GM23338 (cell line): ENCODE measurements around the gene UBXN7. TPM values are rescaled to one million over a fixed set of nuclear protein-coding genes. Genes with fewer than 3 reads are reported as not detected.

Experiments used
- ATAC-seq: fragments of 200-7000 bp; cut with Tn5 transposase; 3 replicates; pipeline ENCODE4 v1.9.1; 2020
- DNase-seq: peaks from one replicate; pipeline ENCODE4 v3.0.0-alpha.2; 2015; ENCODE audit warnings: low spot score
- H2AFZ ChIP-seq: fragments of 200-600 bp; sonication (generic); 2 replicates; pipeline ENCODE4 v1.8.0; 2016; ENCODE audit warnings: antibody characterized with exemption, mild to moderate bottlenecking, moderate library complexity
- H3F3A ChIP-seq: fragments of 200-600 bp; sonication (generic); replicated peaks from 2 replicates; pipeline ENCODE4 v1.8.0; 2017; ENCODE audit warnings: antibody characterized with exemption, mixed run types, low read depth
- H3K27ac ChIP-seq: fragments of 200-600 bp; sonication (generic); 2 replicates; pipeline ENCODE4 v1.6.1; 2016; ENCODE audit warnings: low read depth
- H3K27me3 ChIP-seq: fragments of 200-600 bp; sonication (generic); 2 replicates; pipeline ENCODE4 v1.8.0; 2016; ENCODE audit warnings: mild to moderate bottlenecking, mixed run types, moderate library complexity; ENCODE audit not compliant: insufficient read depth
- H3K36me3 ChIP-seq: fragments of 200-600 bp; sonication (generic); 2 replicates; pipeline ENCODE4 v1.8.0; 2016; ENCODE audit warnings: mild to moderate bottlenecking; ENCODE audit not compliant: insufficient read depth
- H3K4me1 ChIP-seq: fragments of 200-600 bp; sonication (generic); 2 replicates; pipeline ENCODE4 v1.8.0; 2016; ENCODE audit warnings: mild to moderate bottlenecking, moderate library complexity; ENCODE audit not compliant: insufficient read depth
- H3K4me2 ChIP-seq: fragments of 200-600 bp; sonication (generic); 2 replicates; pipeline ENCODE4 v1.7.1; 2017; ENCODE audit warnings: mixed run types
- H3K4me3 ChIP-seq: fragments of 200-600 bp; sonication (generic); 2 replicates; pipeline ENCODE4 v1.6.1; 2016; ENCODE audit warnings: mixed run types
- H3K79me2 ChIP-seq: fragments of 200-600 bp; sonication (generic); replicated peaks from 2 replicates; pipeline ENCODE4 v1.8.0; 2017; ENCODE audit warnings: mild to moderate bottlenecking; ENCODE audit not compliant: insufficient read depth
- H3K9me2 ChIP-seq: fragments of 200-600 bp; sonication (generic); 2 replicates; pipeline ENCODE4 v1.8.0; 2017; ENCODE audit not compliant: insufficient read depth
- H4K20me1 ChIP-seq: fragments of 200-600 bp; sonication (generic); replicated peaks from 2 replicates; pipeline ENCODE4 v1.8.0; 2017; ENCODE audit warnings: mild to moderate bottlenecking; ENCODE audit not compliant: insufficient read depth
- H3K27ac Mint-ChIP-seq: 2 replicates; pipeline ENCODE4 v1.8.0; 2020; ENCODE audit warnings: inconsistent platforms, mild to moderate bottlenecking, moderate library complexity, mixed read lengths
- H3K27me3 Mint-ChIP-seq: 3 replicates; pipeline ENCODE4 v1.8.0; 2022; ENCODE audit warnings: low read depth, mild to moderate bottlenecking, moderate library complexity, mixed read lengths, inconsistent platforms; ENCODE audit not compliant: insufficient read depth, poor library complexity
- H3K36me3 Mint-ChIP-seq: 3 replicates; pipeline ENCODE4 v1.8.0; 2021; ENCODE audit warnings: low read depth, mild to moderate bottlenecking, inconsistent platforms, moderate library complexity, mixed read lengths
- H3K4me1 Mint-ChIP-seq: 3 replicates; pipeline ENCODE4 v1.8.0; 2020; ENCODE audit warnings: mild to moderate bottlenecking, inconsistent platforms, mixed read lengths
- H3K4me3 Mint-ChIP-seq: 3 replicates; pipeline ENCODE4 v1.8.0; 2021; ENCODE audit warnings: moderate library complexity, mild to moderate bottlenecking, inconsistent platforms, mixed read lengths
- H3K9me3 Mint-ChIP-seq: 3 replicates; pipeline ENCODE4 v1.8.0; 2020; ENCODE audit warnings: moderate library complexity, mild to moderate bottlenecking, inconsistent platforms, mixed read lengths
- CREB1 ChIP-seq: fragments of 250-450 bp; sonication (Bioruptor Pico); IDR thresholded peaks from 2 replicates; pipeline ENCODE4 v1.5.0; 2020; ENCODE audit warnings: low read depth, mild to moderate bottlenecking, moderate library complexity
- EZH2 ChIP-seq: fragments of 200-600 bp; sonication (generic); IDR thresholded peaks from one replicate; pipeline ENCODE4 v1.8.0; 2017; ENCODE audit warnings: antibody characterized with exemption, mild to moderate bottlenecking, low read depth; ENCODE audit not compliant: unreplicated experiment
- EZH2phosphoT487 ChIP-seq: fragments of 200-600 bp; sonication (generic); IDR thresholded peaks from one replicate; pipeline ENCODE4 v1.8.1; 2018; ENCODE audit warnings: antibody characterized with exemption; ENCODE audit not compliant: unreplicated experiment
- JUNB ChIP-seq: IDR thresholded peaks from one replicate; pipeline ENCODE4 v1.6.1; 2016; ENCODE audit warnings: antibody characterized with exemption; ENCODE audit not compliant: unreplicated experiment
- NANOG ChIP-seq: IDR thresholded peaks from 2 replicates; pipeline ENCODE4 v1.6.1; 2016; ENCODE audit warnings: antibody characterized with exemption, borderline replicate concordance
- POLR2AphosphoS5 ChIP-seq: IDR thresholded peaks from 2 replicates; pipeline ENCODE4 v1.6.1; 2016; ENCODE audit warnings: antibody characterized with exemption, low read depth
- STAT1 ChIP-seq: IDR thresholded peaks from one replicate; pipeline ENCODE4 v1.6.1; 2016; ENCODE audit warnings: antibody characterized with exemption; ENCODE audit not compliant: unreplicated experiment
- ZNF114 ChIP-seq: fragments of 250-450 bp; sonication (Bioruptor Pico); IDR thresholded peaks from 2 replicates; pipeline ENCODE4 v1.5.0; 2020; ENCODE audit warnings: mild to moderate bottlenecking, moderate library complexity
- ZNF331 ChIP-seq: fragments of 250-450 bp; sonication (Bioruptor Pico); IDR thresholded peaks from 2 replicates; pipeline ENCODE4 v1.5.0; 2020; ENCODE audit warnings: low read depth, mild to moderate bottlenecking, moderate library complexity
- polyA plus RNA-seq: library from polyadenylated mRNA; unstranded; fragments of >200 nt; fragmentation: Nextera tagmentation; extraction: Ambion mirVana; gene quantifications from 2 replicates; pipeline ENCODE4 v1.2.1, GENCODE V29; 2016
- total RNA-seq: library from RNA; depleted of rRNA; stranded (reverse); fragments of >200 nt; shearing (Covaris generic); gene quantifications from 2 replicates; pipeline ENCODE4 v1.2.3, GENCODE V29; 2014
- TF ChIP-seq, protein P1 (sequence below), 2 experiments: fragments of 200-600 bp in 1 of 2; sonication (generic) in 1 of 2; conservative IDR thresholded peaks; 2 replicates each; pipeline versions ENCODE4 v1.5.1 to v1.6.1; 2016 to 2017; ENCODE audit warnings: antibody characterized with exemption in 2 of 2, low read depth in 2 of 2, mild to moderate bottlenecking in 2 of 2, moderate library complexity in 1 of 2
- TF ChIP-seq, protein P2 (sequence below): IDR thresholded peaks from one replicate; pipeline ENCODE4 v1.6.1; 2018; ENCODE audit warnings: antibody characterized with exemption; ENCODE audit not compliant: unreplicated experiment
- TF ChIP-seq, protein P3 (sequence below): fragments of 250-450 bp; sonication (Bioruptor Pico); IDR thresholded peaks from 2 replicates; pipeline ENCODE4 v1.5.0; 2020; ENCODE audit warnings: mild to moderate bottlenecking, moderate library complexity
- TF ChIP-seq, protein P4 (sequence below): IDR thresholded peaks from 2 replicates; pipeline ENCODE4 v1.6.1; 2016; ENCODE audit warnings: antibody characterized with exemption

UBXN7 gene
- total and polyA plus RNA-seq, 2 experiments from 2014 or later, result 37.9 to 46.2 TPM

DNA sequence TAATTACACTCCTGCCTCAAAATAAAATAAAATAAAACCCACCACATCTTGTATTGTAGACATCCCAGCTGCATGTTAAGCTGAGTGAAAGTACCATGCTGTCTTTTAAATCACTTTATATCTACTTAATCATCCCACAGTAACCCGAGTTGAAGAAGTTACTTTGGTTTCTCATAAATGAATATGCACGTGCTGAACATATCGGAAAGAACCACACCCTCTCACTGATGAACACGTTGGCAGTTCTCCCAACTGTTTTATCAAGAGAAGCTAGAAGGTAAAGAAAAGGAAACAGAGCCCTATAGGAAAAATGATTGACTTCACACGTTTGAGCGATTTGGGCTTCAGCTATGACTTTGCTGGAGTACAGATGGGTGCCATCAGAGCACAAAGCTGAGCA is 78.1 kb downstream of the UBXN7 start:
- H3K36me3 ChIP-seq, result peaks cover 17% of the 10 kb centered on the region; the same call in 1 of the 2 replicates
- no peak overlapping the region for H3K4me3 ChIP-seq
- peaks cover 41% of the 10 kb centered on the region for H3K36me3 Mint-ChIP-seq
- peaks cover 2% of the 10 kb centered on the region for H3K27me3 Mint-ChIP-seq
- no peaks in the 10 kb centered on the region for H3K27me3 ChIP-seq
- H3K79me2 ChIP-seq, result no peaks in the 10 kb centered on the region; the same call in 1 of the 2 replicates
- no peaks in the 10 kb centered on the region for H3K9me3 Mint-ChIP-seq
- DNase-seq, result no peak
- no peak overlapping the region for H3K27ac ChIP-seq
- no peak for ATAC-seq
- H3K27ac Mint-ChIP-seq, result no peak overlapping the region
- H2AFZ ChIP-seq, result no peak overlapping the region
- no peaks in the 10 kb centered on the region for H3F3A ChIP-seq
- H3K4me1 Mint-ChIP-seq, result no peaks in the 10 kb centered on the region
- H4K20me1 ChIP-seq, result no peaks in the 10 kb centered on the region
- H3K4me3 Mint-ChIP-seq, result no peak overlapping the region
- H3K9me2 ChIP-seq, result no peaks in the 10 kb centered on the region
- H3K4me1 ChIP-seq, result no peaks in the 10 kb centered on the region
- TF ChIP-seq, protein P1, sequence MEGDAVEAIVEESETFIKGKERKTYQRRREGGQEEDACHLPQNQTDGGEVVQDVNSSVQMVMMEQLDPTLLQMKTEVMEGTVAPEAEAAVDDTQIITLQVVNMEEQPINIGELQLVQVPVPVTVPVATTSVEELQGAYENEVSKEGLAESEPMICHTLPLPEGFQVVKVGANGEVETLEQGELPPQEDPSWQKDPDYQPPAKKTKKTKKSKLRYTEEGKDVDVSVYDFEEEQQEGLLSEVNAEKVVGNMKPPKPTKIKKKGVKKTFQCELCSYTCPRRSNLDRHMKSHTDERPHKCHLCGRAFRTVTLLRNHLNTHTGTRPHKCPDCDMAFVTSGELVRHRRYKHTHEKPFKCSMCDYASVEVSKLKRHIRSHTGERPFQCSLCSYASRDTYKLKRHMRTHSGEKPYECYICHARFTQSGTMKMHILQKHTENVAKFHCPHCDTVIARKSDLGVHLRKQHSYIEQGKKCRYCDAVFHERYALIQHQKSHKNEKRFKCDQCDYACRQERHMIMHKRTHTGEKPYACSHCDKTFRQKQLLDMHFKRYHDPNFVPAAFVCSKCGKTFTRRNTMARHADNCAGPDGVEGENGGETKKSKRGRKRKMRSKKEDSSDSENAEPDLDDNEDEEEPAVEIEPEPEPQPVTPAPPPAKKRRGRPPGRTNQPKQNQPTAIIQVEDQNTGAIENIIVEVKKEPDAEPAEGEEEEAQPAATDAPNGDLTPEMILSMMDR (conservative IDR thresholded peaks at IDR 0.05; ENCODE audit: low read depth in 2 of 2), result no peak
- TF ChIP-seq ZNF114 (CRISPR knock-in tag) (no peak), EZH2phosphoT487 (no peak), POLR2AphosphoS5 (no peak), EZH2 (no peak), ZNF331 (no peak), STAT1 (no peak), NANOG (no peak), CREB1 (CRISPR knock-in tag) (no peak), JUNB (no peak)
- TF ChIP-seq, protein P2, sequence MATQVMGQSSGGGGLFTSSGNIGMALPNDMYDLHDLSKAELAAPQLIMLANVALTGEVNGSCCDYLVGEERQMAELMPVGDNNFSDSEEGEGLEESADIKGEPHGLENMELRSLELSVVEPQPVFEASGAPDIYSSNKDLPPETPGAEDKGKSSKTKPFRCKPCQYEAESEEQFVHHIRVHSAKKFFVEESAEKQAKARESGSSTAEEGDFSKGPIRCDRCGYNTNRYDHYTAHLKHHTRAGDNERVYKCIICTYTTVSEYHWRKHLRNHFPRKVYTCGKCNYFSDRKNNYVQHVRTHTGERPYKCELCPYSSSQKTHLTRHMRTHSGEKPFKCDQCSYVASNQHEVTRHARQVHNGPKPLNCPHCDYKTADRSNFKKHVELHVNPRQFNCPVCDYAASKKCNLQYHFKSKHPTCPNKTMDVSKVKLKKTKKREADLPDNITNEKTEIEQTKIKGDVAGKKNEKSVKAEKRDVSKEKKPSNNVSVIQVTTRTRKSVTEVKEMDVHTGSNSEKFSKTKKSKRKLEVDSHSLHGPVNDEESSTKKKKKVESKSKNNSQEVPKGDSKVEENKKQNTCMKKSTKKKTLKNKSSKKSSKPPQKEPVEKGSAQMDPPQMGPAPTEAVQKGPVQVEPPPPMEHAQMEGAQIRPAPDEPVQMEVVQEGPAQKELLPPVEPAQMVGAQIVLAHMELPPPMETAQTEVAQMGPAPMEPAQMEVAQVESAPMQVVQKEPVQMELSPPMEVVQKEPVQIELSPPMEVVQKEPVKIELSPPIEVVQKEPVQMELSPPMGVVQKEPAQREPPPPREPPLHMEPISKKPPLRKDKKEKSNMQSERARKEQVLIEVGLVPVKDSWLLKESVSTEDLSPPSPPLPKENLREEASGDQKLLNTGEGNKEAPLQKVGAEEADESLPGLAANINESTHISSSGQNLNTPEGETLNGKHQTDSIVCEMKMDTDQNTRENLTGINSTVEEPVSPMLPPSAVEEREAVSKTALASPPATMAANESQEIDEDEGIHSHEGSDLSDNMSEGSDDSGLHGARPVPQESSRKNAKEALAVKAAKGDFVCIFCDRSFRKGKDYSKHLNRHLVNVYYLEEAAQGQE, result no peak
- TF ChIP-seq, protein P3, sequence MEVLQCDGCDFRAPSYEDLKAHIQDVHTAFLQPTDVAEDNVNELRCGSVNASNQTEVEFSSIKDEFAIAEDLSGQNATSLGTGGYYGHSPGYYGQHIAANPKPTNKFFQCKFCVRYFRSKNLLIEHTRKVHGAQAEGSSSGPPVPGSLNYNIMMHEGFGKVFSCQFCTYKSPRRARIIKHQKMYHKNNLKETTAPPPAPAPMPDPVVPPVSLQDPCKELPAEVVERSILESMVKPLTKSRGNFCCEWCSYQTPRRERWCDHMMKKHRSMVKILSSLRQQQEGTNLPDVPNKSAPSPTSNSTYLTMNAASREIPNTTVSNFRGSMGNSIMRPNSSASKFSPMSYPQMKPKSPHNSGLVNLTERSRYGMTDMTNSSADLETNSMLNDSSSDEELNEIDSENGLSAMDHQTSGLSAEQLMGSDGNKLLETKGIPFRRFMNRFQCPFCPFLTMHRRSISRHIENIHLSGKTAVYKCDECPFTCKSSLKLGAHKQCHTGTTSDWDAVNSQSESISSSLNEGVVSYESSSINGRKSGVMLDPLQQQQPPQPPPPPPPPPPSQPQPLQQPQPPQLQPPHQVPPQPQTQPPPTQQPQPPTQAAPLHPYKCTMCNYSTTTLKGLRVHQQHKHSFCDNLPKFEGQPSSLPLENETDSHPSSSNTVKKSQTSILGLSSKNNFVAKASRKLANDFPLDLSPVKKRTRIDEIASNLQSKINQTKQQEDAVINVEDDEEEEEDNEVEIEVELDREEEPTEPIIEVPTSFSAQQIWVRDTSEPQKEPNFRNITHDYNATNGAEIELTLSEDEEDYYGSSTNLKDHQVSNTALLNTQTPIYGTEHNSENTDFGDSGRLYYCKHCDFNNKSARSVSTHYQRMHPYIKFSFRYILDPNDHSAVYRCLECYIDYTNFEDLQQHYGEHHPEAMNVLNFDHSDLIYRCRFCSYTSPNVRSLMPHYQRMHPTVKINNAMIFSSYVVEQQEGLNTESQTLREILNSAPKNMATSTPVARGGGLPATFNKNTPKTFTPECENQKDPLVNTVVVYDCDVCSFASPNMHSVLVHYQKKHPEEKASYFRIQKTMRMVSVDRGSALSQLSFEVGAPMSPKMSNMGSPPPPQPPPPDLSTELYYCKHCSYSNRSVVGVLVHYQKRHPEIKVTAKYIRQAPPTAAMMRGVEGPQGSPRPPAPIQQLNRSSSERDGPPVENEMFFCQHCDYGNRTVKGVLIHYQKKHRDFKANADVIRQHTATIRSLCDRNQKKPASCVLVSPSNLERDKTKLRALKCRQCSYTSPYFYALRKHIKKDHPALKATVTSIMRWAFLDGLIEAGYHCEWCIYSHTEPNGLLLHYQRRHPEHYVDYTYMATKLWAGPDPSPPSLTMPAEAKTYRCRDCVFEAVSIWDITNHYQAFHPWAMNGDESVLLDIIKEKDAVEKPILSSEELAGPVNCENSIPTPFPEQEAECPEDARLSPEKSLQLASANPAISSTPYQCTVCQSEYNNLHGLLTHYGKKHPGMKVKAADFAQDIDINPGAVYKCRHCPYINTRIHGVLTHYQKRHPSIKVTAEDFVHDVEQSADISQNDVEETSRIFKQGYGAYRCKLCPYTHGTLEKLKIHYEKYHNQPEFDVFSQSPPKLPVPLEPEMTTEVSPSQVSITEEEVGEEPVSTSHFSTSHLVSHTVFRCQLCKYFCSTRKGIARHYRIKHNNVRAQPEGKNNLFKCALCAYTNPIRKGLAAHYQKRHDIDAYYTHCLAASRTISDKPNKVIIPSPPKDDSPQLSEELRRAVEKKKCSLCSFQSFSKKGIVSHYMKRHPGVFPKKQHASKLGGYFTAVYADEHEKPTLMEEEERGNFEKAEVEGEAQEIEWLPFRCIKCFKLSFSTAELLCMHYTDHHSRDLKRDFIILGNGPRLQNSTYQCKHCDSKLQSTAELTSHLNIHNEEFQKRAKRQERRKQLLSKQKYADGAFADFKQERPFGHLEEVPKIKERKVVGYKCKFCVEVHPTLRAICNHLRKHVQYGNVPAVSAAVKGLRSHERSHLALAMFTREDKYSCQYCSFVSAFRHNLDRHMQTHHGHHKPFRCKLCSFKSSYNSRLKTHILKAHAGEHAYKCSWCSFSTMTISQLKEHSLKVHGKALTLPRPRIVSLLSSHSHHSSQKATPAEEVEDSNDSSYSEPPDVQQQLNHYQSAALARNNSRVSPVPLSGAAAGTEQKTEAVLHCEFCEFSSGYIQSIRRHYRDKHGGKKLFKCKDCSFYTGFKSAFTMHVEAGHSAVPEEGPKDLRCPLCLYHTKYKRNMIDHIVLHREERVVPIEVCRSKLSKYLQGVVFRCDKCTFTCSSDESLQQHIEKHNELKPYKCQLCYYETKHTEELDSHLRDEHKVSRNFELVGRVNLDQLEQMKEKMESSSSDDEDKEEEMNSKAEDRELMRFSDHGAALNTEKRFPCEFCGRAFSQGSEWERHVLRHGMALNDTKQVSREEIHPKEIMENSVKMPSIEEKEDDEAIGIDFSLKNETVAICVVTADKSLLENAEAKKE (CRISPR knock-in tag), result no peak
- TF ChIP-seq, protein P4, sequence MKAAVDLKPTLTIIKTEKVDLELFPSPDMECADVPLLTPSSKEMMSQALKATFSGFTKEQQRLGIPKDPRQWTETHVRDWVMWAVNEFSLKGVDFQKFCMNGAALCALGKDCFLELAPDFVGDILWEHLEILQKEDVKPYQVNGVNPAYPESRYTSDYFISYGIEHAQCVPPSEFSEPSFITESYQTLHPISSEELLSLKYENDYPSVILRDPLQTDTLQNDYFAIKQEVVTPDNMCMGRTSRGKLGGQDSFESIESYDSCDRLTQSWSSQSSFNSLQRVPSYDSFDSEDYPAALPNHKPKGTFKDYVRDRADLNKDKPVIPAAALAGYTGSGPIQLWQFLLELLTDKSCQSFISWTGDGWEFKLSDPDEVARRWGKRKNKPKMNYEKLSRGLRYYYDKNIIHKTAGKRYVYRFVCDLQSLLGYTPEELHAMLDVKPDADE, result no peak
- no peak overlapping the region for H3K4me2 ChIP-seq
